HG02852 (cell line): Measurements from ENCODE around the gene TMOD1.

Experiments
- ATAC-seq: cut with Tn5 transposase; IDR thresholded peaks from one replicate; pipeline ENCODE4 v1.9.1; 2021; ENCODE audit warnings: mild to moderate bottlenecking, moderate library complexity; ENCODE audit not compliant: unreplicated experiment

TMOD1 gene

DNA sequence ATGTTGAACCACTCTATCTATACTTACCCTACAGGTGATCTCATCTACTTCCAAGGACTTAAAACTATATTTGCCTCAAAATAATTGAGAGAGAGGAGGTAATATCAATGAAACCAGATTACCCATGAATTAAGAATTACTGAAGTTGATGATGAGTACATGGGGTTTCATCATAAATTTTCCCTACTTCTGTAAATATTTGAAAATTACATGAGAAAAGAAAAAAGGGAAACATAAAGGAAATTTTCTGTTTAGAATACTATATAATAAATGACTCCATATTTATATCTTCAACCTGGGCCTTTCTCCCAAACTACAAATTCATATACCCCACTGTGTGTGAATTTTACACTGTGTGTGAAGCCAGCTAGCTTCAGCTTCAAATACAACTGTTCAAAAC is 129.1 kb downstream of the TMOD1 start:
- no peak for ATAC-seq

- peak; percentile 7 for ATAC-seq
These were observed 130.9 kb downstream of the TMOD1 start for GRCh38 chr9:97632248-97632984.

DNA sequence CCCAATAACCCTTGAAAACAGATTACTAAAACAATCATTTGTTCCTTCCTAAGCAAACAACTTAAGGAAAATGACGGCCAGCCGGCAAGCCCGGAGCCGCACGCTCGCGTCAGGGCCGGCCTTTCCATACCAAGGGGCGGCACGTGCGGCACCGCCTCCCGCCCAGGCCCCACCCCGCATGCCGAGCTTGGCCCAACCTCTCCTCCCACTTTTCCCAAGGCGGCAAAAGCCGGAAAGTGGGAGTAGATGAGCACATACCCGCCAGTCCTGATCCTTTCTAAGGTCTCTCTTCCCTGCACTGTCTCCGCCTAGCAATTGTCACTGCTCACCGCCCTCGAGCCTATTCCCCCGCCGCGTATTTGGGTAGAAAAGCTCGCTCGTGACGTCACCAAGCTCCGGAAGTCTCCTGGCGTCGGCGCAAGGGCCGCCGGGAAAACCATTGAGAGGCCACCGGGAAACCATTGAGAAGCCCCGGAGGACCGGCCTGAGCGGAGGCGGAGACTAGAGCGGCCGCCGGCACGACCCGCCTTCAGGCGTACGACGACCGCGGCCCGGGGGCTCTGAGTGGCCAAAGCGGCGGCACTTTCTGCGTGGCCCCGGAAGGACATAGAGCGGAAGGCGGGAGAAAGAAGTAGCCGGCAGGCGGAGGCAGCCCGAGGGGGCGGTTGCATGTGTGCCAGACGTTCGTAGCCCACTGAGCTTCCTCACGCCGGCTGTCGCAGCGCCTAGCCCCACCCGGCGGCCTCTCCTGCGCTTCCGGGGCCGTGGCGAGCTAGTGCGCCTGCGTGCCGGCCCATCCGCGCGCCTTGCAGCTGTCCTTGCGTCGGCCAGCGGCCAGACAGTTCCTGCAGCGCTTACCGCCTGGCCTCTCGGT is 131.8 kb downstream of the TMOD1 start, which contains the start of the genes NCBP1 and TSTD2:
TSS of gene NCBP1 (plus strand) at position 837 of the 874 bp plus-strand sequence. CDS start 61 bp downstream, outside the sequence.
TSS of gene TSTD2 (minus strand) at position 384 of the 874 bp plus-strand sequence. CDS start 5,806 bp downstream, outside the sequence.
- peak; percentile 86 for ATAC-seq

- no peak for ATAC-seq
These were observed 132.5 kb downstream of the TMOD1 start for GRCh38 chr9:97633859-97634490.

DNA sequence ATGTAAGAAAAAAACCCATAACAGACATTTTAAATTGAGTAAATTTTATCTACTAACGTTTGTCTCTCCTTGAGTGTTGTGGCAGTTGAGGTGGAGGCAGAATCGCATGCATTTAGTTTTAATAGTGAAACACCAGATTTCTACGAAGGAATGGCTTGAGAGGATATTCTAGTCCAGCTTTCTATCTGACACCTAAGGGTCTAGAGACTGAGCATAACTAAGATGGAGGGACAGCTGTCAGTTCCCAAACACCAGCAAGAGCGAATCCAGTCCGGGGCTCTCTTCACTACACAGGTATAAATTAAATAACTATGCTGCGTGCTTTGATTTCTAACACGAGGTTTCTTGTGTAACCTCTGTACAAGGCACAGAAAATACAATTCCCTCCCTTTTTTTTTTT is 133.6 kb downstream of the TMOD1 start:
- no peak for ATAC-seq

DNA sequence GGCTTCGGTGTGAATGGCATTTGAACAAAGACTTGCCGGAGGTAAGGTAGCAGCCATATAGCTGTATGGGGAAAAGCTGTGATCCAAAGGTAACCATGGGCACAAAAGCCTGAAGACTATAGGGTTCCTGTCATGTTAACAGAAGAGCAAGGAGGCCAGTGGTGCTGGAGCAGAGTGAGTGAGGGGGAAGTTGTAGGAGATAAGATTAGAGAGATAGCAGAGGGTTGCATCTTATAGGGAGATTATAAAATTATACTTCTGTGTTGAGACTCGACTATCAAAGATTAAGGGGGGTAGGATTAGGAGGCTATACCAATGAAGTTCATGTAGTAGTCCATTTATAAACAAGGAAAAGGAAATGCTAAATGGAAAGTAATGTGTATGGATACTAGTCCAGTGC is 135.4 kb downstream of the TMOD1 start:
- ATAC-seq: no peak

GRCh38 chr9:97638666-97639065 is 137.2 kb downstream of the TMOD1 start:
- no peak for ATAC-seq

DNA sequence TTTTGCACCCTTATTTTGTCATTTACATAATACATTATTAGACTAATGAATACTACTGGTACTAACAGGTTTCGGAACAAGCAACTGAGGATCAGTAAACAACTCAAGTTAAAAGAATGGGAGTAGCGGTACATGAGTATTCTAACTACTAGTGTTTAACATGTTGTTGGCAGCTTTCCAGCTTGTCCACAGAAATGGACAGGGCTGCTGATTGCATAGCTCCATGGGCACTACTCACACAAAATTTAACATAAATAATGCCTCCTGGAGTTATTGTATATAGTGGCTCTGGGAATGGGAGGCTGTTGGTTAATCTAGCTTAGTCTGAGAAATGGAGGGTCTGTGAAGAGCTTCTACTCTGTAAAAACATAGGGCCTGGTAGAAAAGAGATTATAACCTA is 138.9 kb downstream of the TMOD1 start:
- ATAC-seq: no peak

DNA sequence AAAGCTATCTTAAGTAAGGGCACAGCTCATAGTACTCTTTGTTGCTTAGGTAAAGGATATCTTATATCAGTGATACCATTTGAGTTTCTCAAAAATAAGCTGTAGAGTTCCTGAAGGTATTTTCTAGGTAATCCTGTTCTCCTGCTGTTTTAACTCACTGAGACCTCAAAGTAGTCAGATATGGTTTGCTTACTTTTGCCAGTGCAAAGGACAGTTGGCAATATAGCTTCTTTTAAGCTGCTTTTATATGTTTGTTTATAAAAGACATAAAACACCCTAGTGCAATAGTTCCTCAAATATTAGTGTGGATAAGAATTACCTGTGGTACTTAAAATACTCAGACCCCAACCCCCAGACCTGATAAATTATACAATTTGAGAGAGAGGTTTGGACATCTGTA is 144.3 kb downstream of the TMOD1 start:
- no peak for ATAC-seq

GRCh38 chr9:97647996-97648395 is 146.5 kb downstream of the TMOD1 start:
- ATAC-seq: no peak
